SK-N-SH treated with all-trans-retinoic acid at 6 μM for 48 hours (cell line): ENCODE measurements around the gene AGPAT3.

Experiments used
- ATAC-seq: fragments of 200-7000 bp; cut with Tn5 transposase; 3 replicates; pipeline ENCODE4 v1.9.1; 2020; ENCODE audit warnings: mild to moderate bottlenecking, moderate library complexity
- ARNTL ChIP-seq: fragments of 450-650 bp; formaldehyde crosslinking; IDR thresholded peaks from 2 replicates; pipeline ENCODE4 v1.5.0; 2020; ENCODE audit warnings: low read depth, mild to moderate bottlenecking, moderate library complexity, borderline replicate concordance
- BACH2 ChIP-seq: fragments of 250-450 bp; sonication (Bioruptor Pico); IDR thresholded peaks from 2 replicates; pipeline ENCODE4 v1.9.0; 2021; ENCODE audit warnings: mild to moderate bottlenecking, borderline replicate concordance
- CREB5 ChIP-seq: fragments of 250-450 bp; sonication (Bioruptor Pico); IDR thresholded peaks from 2 replicates; pipeline ENCODE4 v1.5.1; 2020; ENCODE audit warnings: low read depth, mild to moderate bottlenecking, moderate library complexity
- CSDC2 ChIP-seq: fragments of 250-450 bp; sonication (Bioruptor Pico); IDR thresholded peaks from 2 replicates; pipeline ENCODE4 v1.5.0; 2020; ENCODE audit warnings: mild to moderate bottlenecking, moderate library complexity
- CSRNP3 ChIP-seq: fragments of 250-450 bp; sonication (Bioruptor Pico); IDR thresholded peaks from 2 replicates; pipeline ENCODE4 v1.5.1; 2021; ENCODE audit warnings: mild to moderate bottlenecking, moderate library complexity
- ESRRG ChIP-seq: fragments of 250-450 bp; sonication (Bioruptor Pico); IDR thresholded peaks from 2 replicates; pipeline ENCODE4 v1.6.1; 2021; ENCODE audit warnings: mild to moderate bottlenecking
- GLIS3 ChIP-seq: fragments of 250-450 bp; sonication (Bioruptor Pico); IDR thresholded peaks from 2 replicates; pipeline ENCODE4 v1.5.0; 2020; ENCODE audit warnings: mild to moderate bottlenecking, moderate library complexity
- ISL1 ChIP-seq: fragments of 250-450 bp; sonication (Bioruptor Pico); IDR thresholded peaks from 2 replicates; pipeline ENCODE4 v2.1.2; 2022; ENCODE audit warnings: mild to moderate bottlenecking, moderate library complexity
- OSR1 ChIP-seq: fragments of 250-450 bp; sonication (Bioruptor Pico); IDR thresholded peaks from 2 replicates; pipeline ENCODE4 v1.8.0; 2022; ENCODE audit warnings: moderate library complexity, mild to moderate bottlenecking, inconsistent platforms
- POU6F1 ChIP-seq: fragments of 250-450 bp; sonication (Bioruptor Pico); IDR thresholded peaks from 2 replicates; pipeline ENCODE4 v1.8.0; 2021; ENCODE audit warnings: low read depth, mild to moderate bottlenecking, moderate library complexity, borderline replicate concordance
- PPARA ChIP-seq: fragments of 250-450 bp; sonication (Bioruptor Pico); IDR thresholded peaks from 2 replicates; pipeline ENCODE4 v1.5.0; 2020; ENCODE audit warnings: mild to moderate bottlenecking, borderline replicate concordance
- RARB ChIP-seq: fragments of 250-450 bp; sonication (Bioruptor Pico); IDR thresholded peaks from 2 replicates; pipeline ENCODE4 v1.8.0; 2021; ENCODE audit warnings: mild to moderate bottlenecking, moderate library complexity
- SNAI2 ChIP-seq: fragments of 250-450 bp; sonication (Bioruptor Pico); IDR thresholded peaks from 2 replicates; pipeline ENCODE4 v1.5.0; 2020; ENCODE audit warnings: mild to moderate bottlenecking, moderate library complexity
- TCF4 ChIP-seq: fragments of 250-450 bp; sonication (Bioruptor Pico); IDR thresholded peaks from 2 replicates; pipeline ENCODE4 v1.8.0; 2021; ENCODE audit warnings: mild to moderate bottlenecking, moderate library complexity, borderline replicate concordance
- TOX ChIP-seq: fragments of 250-450 bp; sonication (Bioruptor Pico); IDR thresholded peaks from 2 replicates; pipeline ENCODE4 v1.8.0; 2021; ENCODE audit warnings: mild to moderate bottlenecking, moderate library complexity, borderline replicate concordance
- TSHZ2 ChIP-seq: fragments of 250-450 bp; sonication (Bioruptor Pico); IDR thresholded peaks from 2 replicates; pipeline ENCODE4 v1.5.0; 2020; ENCODE audit warnings: mild to moderate bottlenecking, moderate library complexity
- ZC3H10 ChIP-seq: fragments of 250-450 bp; sonication (Bioruptor Pico); IDR thresholded peaks from 2 replicates; pipeline ENCODE4 v1.5.1; 2021; ENCODE audit warnings: mild to moderate bottlenecking, moderate library complexity
- ZFP3 ChIP-seq: fragments of 250-450 bp; sonication (Bioruptor Pico); IDR thresholded peaks from 2 replicates; pipeline ENCODE4 v1.5.0; 2020; ENCODE audit warnings: mild to moderate bottlenecking, moderate library complexity
- ZFP30 ChIP-seq: fragments of 450-650 bp; formaldehyde crosslinking; IDR thresholded peaks from 2 replicates; pipeline ENCODE4 v1.5.0; 2022; ENCODE audit warnings: mild to moderate bottlenecking, moderate library complexity
- ZNF565 ChIP-seq: fragments of 450-650 bp; formaldehyde crosslinking; conservative IDR thresholded peaks from 2 replicates; pipeline ENCODE4 v1.5.0; 2020; ENCODE audit warnings: low read depth, mild to moderate bottlenecking, moderate library complexity
- ZNF70 ChIP-seq: fragments of 450-650 bp; formaldehyde crosslinking; IDR thresholded peaks from 2 replicates; pipeline ENCODE4 v1.5.0; 2020; ENCODE audit warnings: mild to moderate bottlenecking, moderate library complexity
- ZNF8 ChIP-seq: fragments of 450-650 bp; formaldehyde crosslinking; IDR thresholded peaks from 2 replicates; pipeline ENCODE4 v1.5.0; 2020; ENCODE audit warnings: mild to moderate bottlenecking, moderate library complexity

Gene AGPAT3

GRCh38 chr21:43973634-43973955, 108.6 kb downstream of the AGPAT3 start:
- no peak for ATAC-seq
- no peak for TF ChIP-seq OSR1 (CRISPR knock-in tag)
- TF ChIP-seq BACH2 (CRISPR knock-in tag), result no peak
- TF ChIP-seq ZNF8 (CRISPR knock-in tag), result no peak
- no peak for TF ChIP-seq ZNF565 (CRISPR knock-in tag)
- TF ChIP-seq ZC3H10 (CRISPR knock-in tag), result no peak
- no peak for TF ChIP-seq CSDC2 (CRISPR knock-in tag)
- no peak for TF ChIP-seq POU6F1 (CRISPR knock-in tag)
- no peak for TF ChIP-seq PPARA (CRISPR knock-in tag)
- no peak for TF ChIP-seq TSHZ2 (CRISPR knock-in tag)
- no peak for TF ChIP-seq ZFP3 (CRISPR knock-in tag)
- no peak for TF ChIP-seq GLIS3
- no peak for TF ChIP-seq SNAI2 (CRISPR knock-in tag)
- TF ChIP-seq RARB (CRISPR knock-in tag), result no peak
- TF ChIP-seq ZFP30 (CRISPR knock-in tag), result no peak
- TF ChIP-seq TOX, result no peak
- no peak for TF ChIP-seq ZNF70 (CRISPR knock-in tag)
- no peak for TF ChIP-seq ESRRG (CRISPR knock-in tag)

GRCh38 chr21:43974791-43975468, 109.9 kb downstream of the AGPAT3 start:
- peak; percentile 29 for ATAC-seq
- TF ChIP-seq CREB5 (CRISPR knock-in tag) (no peak), ESRRG (CRISPR knock-in tag) (no peak), ZNF565 (CRISPR knock-in tag) (no peak), CSRNP3 (CRISPR knock-in tag) (no peak)

GRCh38 chr21:43975469-43976098, 110.6 kb downstream of the AGPAT3 start:
- TF ChIP-seq POU6F1 (CRISPR knock-in tag) (no peak), ISL1 (CRISPR knock-in tag) (no peak), SNAI2 (CRISPR knock-in tag) (no peak), OSR1 (CRISPR knock-in tag) (no peak), ARNTL (no peak), ZC3H10 (CRISPR knock-in tag) (no peak), PPARA (CRISPR knock-in tag) (no peak), TCF4 (CRISPR knock-in tag) (no peak), RARB (CRISPR knock-in tag) (no peak), ZNF565 (CRISPR knock-in tag) (no peak)
- peak; percentile 92 for ATAC-seq
